ENCODE data around the gene SERPINB10. TPM values are rescaled to one million over a fixed set of nuclear protein-coding genes. Genes with fewer than 3 reads are reported as not detected.
A peak's percentile ranks its signal among the peaks of the same experiment; 100 is the strongest.

SERPINB10 gene
- total and polyA plus RNA-seq, 10 donors = 0.07 to 5.6 (median 0.57) TPM; not detected in 1

DNA sequence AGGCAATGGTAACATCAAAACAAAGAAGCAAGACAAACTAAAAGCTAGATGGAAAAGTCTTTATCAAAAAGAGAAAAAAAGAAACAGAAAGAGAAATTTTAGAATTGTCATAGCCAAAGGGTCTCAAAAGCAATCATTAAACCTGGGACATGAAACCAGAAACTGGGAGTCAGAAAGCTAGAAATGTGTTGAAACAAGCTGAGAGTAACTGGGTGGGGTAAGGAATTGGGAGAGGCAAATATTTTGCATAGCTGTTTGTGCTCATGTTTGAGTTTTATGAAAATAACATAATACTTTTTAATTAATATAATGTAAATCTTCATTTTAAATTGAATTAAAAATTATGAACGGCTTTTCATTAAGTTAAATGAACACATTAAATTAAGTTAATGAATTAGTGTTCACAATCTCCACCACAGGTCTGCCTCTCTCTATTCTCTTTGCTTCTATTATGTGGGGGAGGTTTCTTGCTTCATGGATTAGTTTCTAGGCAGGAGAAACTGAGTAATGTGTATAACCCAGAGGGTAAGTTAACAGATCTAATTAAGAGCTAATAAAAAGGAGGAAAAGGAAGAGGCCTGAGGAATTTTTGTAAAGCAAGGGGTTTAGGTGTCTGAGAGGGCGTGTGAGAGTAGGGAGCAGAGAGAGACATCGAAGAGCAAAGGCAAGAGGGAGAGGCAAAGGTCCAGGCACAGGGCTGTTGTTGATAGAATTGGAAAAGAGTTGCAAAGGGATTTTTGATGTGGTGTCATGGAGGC lies 40.2 kb upstream of the SERPINB10 start:
- Histone ChIP-seq H3K27ac (no peak overlapping the region), H3K36me3 (no peaks in the 10 kb centered on the region), H3K4me1 (no peaks in the 10 kb centered on the region), H3K27me3 (replicated peaks in 1 of 7) (no peaks in the 10 kb centered on the region), H3K4me3 (no peak overlapping the region), H3K9me3 (no peaks in the 10 kb centered on the region)
- WGBS, 5 donors = 71 to 85% (median 81%) methylated on average over 3 of the region's 3 CpGs
- intact Hi-C loops (cut with DNase I; ENCODE audit: low total_unique reads) = no loop called here
- TF ChIP-seq, protein P1, sequence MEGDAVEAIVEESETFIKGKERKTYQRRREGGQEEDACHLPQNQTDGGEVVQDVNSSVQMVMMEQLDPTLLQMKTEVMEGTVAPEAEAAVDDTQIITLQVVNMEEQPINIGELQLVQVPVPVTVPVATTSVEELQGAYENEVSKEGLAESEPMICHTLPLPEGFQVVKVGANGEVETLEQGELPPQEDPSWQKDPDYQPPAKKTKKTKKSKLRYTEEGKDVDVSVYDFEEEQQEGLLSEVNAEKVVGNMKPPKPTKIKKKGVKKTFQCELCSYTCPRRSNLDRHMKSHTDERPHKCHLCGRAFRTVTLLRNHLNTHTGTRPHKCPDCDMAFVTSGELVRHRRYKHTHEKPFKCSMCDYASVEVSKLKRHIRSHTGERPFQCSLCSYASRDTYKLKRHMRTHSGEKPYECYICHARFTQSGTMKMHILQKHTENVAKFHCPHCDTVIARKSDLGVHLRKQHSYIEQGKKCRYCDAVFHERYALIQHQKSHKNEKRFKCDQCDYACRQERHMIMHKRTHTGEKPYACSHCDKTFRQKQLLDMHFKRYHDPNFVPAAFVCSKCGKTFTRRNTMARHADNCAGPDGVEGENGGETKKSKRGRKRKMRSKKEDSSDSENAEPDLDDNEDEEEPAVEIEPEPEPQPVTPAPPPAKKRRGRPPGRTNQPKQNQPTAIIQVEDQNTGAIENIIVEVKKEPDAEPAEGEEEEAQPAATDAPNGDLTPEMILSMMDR (IDR thresholded peaks at IDR 0.05 in 8 of 11, conservative IDR thresholded peaks at IDR 0.05 in 3 of 11) = no peak
- no peak for TF ChIP-seq POLR2AphosphoS5 (IDR thresholded peaks at IDR 0.05)
- no peak for TF ChIP-seq POLR2A (IDR thresholded peaks at IDR 0.05)
- no peak for DNase-seq

DNA sequence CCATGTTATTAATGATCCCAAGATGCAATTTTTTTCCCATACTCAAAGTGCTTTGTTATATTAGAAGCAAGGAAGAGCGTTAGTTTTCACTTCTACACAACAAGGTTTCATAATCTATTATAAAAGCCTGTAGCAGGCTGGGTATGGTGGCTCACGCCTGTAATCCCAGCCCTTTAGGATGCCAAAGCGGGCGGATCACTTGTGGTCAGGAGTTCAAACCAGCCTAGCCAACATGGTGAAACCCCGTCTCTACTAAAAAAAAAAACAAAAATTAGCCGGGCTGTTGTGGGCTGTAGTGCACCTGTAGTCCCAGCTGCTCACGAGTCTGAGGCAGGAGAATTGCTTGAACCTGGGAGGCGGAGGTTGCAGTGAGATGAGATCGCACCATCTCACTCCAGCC lies 39.2 kb upstream of the SERPINB10 start:
- intact Hi-C loops (cut with DNase I; ENCODE audit: low total_unique reads) = no loop called here
- WGBS, 5 donors = 80 to 91% (median 83%) methylated on average over 9 of the region's 9 CpGs

DNA sequence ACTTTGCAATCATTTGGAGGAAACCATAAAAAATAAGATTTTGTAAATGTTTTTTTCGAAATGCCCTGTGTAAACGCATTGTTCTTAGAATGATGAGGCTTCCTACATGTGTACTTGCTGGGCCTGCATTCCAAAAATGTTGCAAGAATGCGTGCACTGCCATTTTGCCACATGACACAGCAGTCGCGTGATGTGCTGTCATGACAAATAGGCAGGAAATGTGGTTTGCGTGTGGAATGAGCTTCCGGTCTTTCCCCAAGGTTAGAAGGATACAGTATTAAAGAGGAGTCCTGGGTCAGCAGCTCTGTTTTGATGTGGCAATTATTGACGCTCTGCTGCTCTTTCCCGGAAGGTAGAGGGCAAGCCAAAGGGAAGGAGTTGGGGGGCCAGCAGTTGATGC lies 38.4 kb upstream of the SERPINB10 start:
- no peaks in the 10 kb centered on the region for H3K36me3 ChIP-seq
- H3K4me3 ChIP-seq = no peak overlapping the region
- TF ChIP-seq POLR2A (IDR thresholded peaks at IDR 0.05) = no peak
- peak in 1 of 3 donors; percentile 33 for TF ChIP-seq POLR2AphosphoS5 (IDR thresholded peaks at IDR 0.05)
- TF ChIP-seq, protein P1 (IDR thresholded peaks at IDR 0.05 in 8 of 11, conservative IDR thresholded peaks at IDR 0.05 in 3 of 11) = no peak
- intact Hi-C loops (cut with DNase I; ENCODE audit: low total_unique reads) = no loop called here
- WGBS, 5 donors = 33 to 68% (median 51%) methylated on average over 9 of the region's 9 CpGs
- H3K4me1 ChIP-seq = no peaks in the 10 kb centered on the region
- no peaks in the 10 kb centered on the region for H3K9me3 ChIP-seq
- H3K27me3 ChIP-seq (replicated peaks in 1 of 7) = no peaks in the 10 kb centered on the region
- DNase-seq = no peak
- peak overlapping the region in 1 of 8 donors; percentile 21 for H3K27ac ChIP-seq

More for the DNA sequence above, 39.2 kb upstream of the SERPINB10 start:
- Histone ChIP-seq H3K4me3 (peak overlapping the region in 1 of 8 donors; percentile 8), H3K36me3 (no peaks in the 10 kb centered on the region), H3K27ac (no peak overlapping the region), H3K4me1 (no peaks in the 10 kb centered on the region), H3K27me3 (replicated peaks in 1 of 7) (no peaks in the 10 kb centered on the region), H3K9me3 (no peaks in the 10 kb centered on the region)
- DNase-seq = no peak
- TF ChIP-seq POLR2A (IDR thresholded peaks at IDR 0.05) (no peak), POLR2AphosphoS5 (IDR thresholded peaks at IDR 0.05) (no peak)
- TF ChIP-seq, protein P1 (IDR thresholded peaks at IDR 0.05 in 8 of 11, conservative IDR thresholded peaks at IDR 0.05 in 3 of 11) = no peak

DNA sequence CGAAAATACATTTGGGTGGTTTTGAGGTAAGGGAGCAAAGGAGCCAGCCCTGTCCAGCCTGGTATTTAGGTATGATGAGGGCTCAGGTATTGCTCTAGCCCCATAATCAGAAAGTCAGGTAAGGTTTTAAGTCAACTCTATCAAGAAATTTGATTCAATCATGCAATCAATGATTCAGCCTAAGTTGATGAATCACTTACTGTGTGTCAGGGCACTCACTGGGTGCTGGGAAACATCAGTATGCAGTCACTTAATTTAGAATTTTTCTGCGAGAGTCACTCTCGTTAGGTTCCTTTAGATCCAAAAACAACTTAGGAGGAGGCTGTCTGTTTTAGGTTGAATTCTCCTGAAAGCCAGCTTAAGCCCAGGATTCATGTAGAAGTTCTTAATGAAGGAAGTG lies 37.9 kb upstream of the SERPINB10 start:
- WGBS, 5 donors = 82 to 93% (median 87%) methylated on average over 3 of the region's 3 CpGs
- H3K9me3 ChIP-seq = no peaks in the 10 kb centered on the region
- H3K4me1 ChIP-seq = no peaks in the 10 kb centered on the region
- no peak for TF ChIP-seq POLR2A (IDR thresholded peaks at IDR 0.05)
- TF ChIP-seq POLR2AphosphoS5 (IDR thresholded peaks at IDR 0.05) = no peak
- TF ChIP-seq, protein P1 (IDR thresholded peaks at IDR 0.05 in 8 of 11, conservative IDR thresholded peaks at IDR 0.05 in 3 of 11) = no peak
- no peak for DNase-seq
- no peak overlapping the region for H3K4me3 ChIP-seq
- peak overlapping the region in 1 of 8 donors; percentile 21 for H3K27ac ChIP-seq
- intact Hi-C loops (cut with DNase I; ENCODE audit: low total_unique reads) = no loop called here
- H3K27me3 ChIP-seq (replicated peaks in 1 of 7) = no peaks in the 10 kb centered on the region
- no peaks in the 10 kb centered on the region for H3K36me3 ChIP-seq
